ENCODE measurements around the gene CHAC1. TPM values are rescaled to one million over a fixed set of nuclear protein-coding genes. Genes with fewer than 3 reads are reported as not detected.

The CHAC1 gene
- total RNA-seq, 5 donors from 2014 or later (not counting 1 experiment from before 2014, with no cell fraction given) = 0.44 to 7.5 (median 7.2) TPM

- H3K4me3 ChIP-seq (ENCODE audit: control insufficient read depth in 1 of 2, extremely low read depth in 1 of 2, low read length in 1 of 2) = no peak overlapping the region
- no peak for ATAC-seq (replicated peaks in 1 of 4)
- H3K4me1 Mint-ChIP-seq = peaks cover 0 to 11% (median 3%) of the 10 kb centered on the region in 3 donors
- 95% methylated on average over 6 of the region's 8 CpGs for WGBS (ENCODE audit: insufficient coverage)
- H3K9me3 Mint-ChIP-seq = no peaks in the 10 kb centered on the region
- no peaks in the 10 kb centered on the region for H3K9me3 ChIP-seq
- no peaks in the 10 kb centered on the region for H3K36me3 Mint-ChIP-seq
- ChIA-PET POLR2A (no interaction called here), CTCF (no interaction called here)
- no peak overlapping the region for H3K4me3 Mint-ChIP-seq
- H3K27ac Mint-ChIP-seq = no peak overlapping the region
- no peak overlapping the region for H3K27ac ChIP-seq (ENCODE audit: low read length)
- DNase-seq = no peak
- H3K27me3 ChIP-seq (replicated peaks in 1 of 2; ENCODE audit: control insufficient read depth in 2 of 2, extremely low read depth in 1 of 2, insufficient read depth in 2 of 2, low read length in 1 of 2) = no peaks in the 10 kb centered on the region
- no peaks in the 10 kb centered on the region for H3K4me1 ChIP-seq (ENCODE audit: control insufficient read depth in 1 of 2, extremely low read depth in 1 of 2, insufficient read depth in 2 of 2, low read length in 2 of 2)
- no peaks in the 10 kb centered on the region for H3K36me3 ChIP-seq (ENCODE audit: control insufficient read depth in 2 of 2, extremely low read depth in 1 of 2, insufficient read depth in 1 of 2, low read length in 1 of 2)
- H3K27me3 Mint-ChIP-seq = peaks cover 0 to 2% of the 10 kb centered on the region in 2 donors
Measured at GRCh38 chr15:40969363-40969762, 16.1 kb downstream of the CHAC1 start.

- POLR2A ChIA-PET = no interaction called here
- Histone ChIP-seq H3K9me3 (no peaks in the 10 kb centered on the region), H3K27me3 (replicated peaks in 1 of 2; ENCODE audit: control insufficient read depth in 2 of 2, extremely low read depth in 1 of 2, insufficient read depth in 2 of 2, low read length in 1 of 2) (no peaks in the 10 kb centered on the region), H3K27ac (ENCODE audit: low read length) (no peak overlapping the region), H3K4me3 (ENCODE audit: control insufficient read depth in 1 of 2, extremely low read depth in 1 of 2, low read length in 1 of 2) (no peak overlapping the region), H3K4me1 (ENCODE audit: control insufficient read depth in 1 of 2, extremely low read depth in 1 of 2, insufficient read depth in 2 of 2, low read length in 2 of 2) (no peaks in the 10 kb centered on the region), H3K36me3 (ENCODE audit: control insufficient read depth in 2 of 2, extremely low read depth in 1 of 2, insufficient read depth in 1 of 2, low read length in 1 of 2) (peaks cover 10 to 39% of the 10 kb centered on the region in 2 donors)
- Mint-ChIP-seq H3K9me3 (no peaks in the 10 kb centered on the region), H3K27me3 (no peaks in the 10 kb centered on the region), H3K27ac (no peak overlapping the region), H3K36me3 (peaks cover 29% of the 10 kb centered on the region), H3K4me3 (no peak overlapping the region), H3K4me1 (peaks cover 0 to 11% (median 3%) of the 10 kb centered on the region in 3 donors)
- CTCF ChIA-PET = no interaction called here
- DNase-seq (no peak), ATAC-seq (replicated peaks in 1 of 4) (no peak)
- WGBS (ENCODE audit: insufficient coverage) = no CpG with 5 or more reads among the region's 4 CpGs
Measured at GRCh38 chr15:40974879-40975278, 21.6 kb downstream of the CHAC1 start.

GRCh38 chr15:40976819-40977218, 23.5 kb downstream of the CHAC1 start:
- H3K4me1 Mint-ChIP-seq = peaks cover 0 to 11% (median 3%) of the 10 kb centered on the region in 3 donors
- Histone ChIP-seq H3K27me3 (replicated peaks in 1 of 2; ENCODE audit: control insufficient read depth in 2 of 2, extremely low read depth in 1 of 2, insufficient read depth in 2 of 2, low read length in 1 of 2) (no peaks in the 10 kb centered on the region), H3K36me3 (ENCODE audit: control insufficient read depth in 2 of 2, extremely low read depth in 1 of 2, insufficient read depth in 1 of 2, low read length in 1 of 2) (peaks cover 22 to 58% of the 10 kb centered on the region in 2 donors), H3K4me3 (ENCODE audit: control insufficient read depth in 1 of 2, extremely low read depth in 1 of 2, low read length in 1 of 2) (no peak overlapping the region), H3K9me3 (no peaks in the 10 kb centered on the region), H3K27ac (ENCODE audit: low read length) (no peak overlapping the region), H3K4me1 (ENCODE audit: control insufficient read depth in 1 of 2, extremely low read depth in 1 of 2, insufficient read depth in 2 of 2, low read length in 2 of 2) (no peaks in the 10 kb centered on the region)
- peaks cover 48% of the 10 kb centered on the region for H3K36me3 Mint-ChIP-seq
- H3K9me3 Mint-ChIP-seq = no peaks in the 10 kb centered on the region
- ChIA-PET CTCF (no interaction called here), POLR2A (no interaction called here)
- ATAC-seq (replicated peaks in 1 of 4) = no peak
- H3K27ac Mint-ChIP-seq = no peak overlapping the region
- no peak overlapping the region for H3K4me3 Mint-ChIP-seq
- H3K27me3 Mint-ChIP-seq = no peaks in the 10 kb centered on the region
- no peak for DNase-seq
- 97% methylated on average over 4 of the region's 7 CpGs for WGBS (ENCODE audit: insufficient coverage)

- no peak for DNase-seq
- ChIA-PET POLR2A (no interaction called here), CTCF (no interaction called here)
- ATAC-seq (replicated peaks in 1 of 4) = no peak
- no peaks in the 10 kb centered on the region for H3K27me3 Mint-ChIP-seq
- H3K9me3 Mint-ChIP-seq = no peaks in the 10 kb centered on the region
- peaks cover 31 to 71% of the 10 kb centered on the region in 2 donors for H3K36me3 ChIP-seq (ENCODE audit: control insufficient read depth in 2 of 2, extremely low read depth in 1 of 2, insufficient read depth in 1 of 2, low read length in 1 of 2)
- H3K36me3 Mint-ChIP-seq = peaks cover 59% of the 10 kb centered on the region
- 94% methylated on average over 2 of the region's 2 CpGs for WGBS (ENCODE audit: insufficient coverage)
- no peak overlapping the region for H3K4me3 Mint-ChIP-seq
- H3K4me1 Mint-ChIP-seq = no peaks in the 10 kb centered on the region
- no peak overlapping the region for H3K27ac ChIP-seq (ENCODE audit: low read length)
- H3K4me1 ChIP-seq (ENCODE audit: control insufficient read depth in 1 of 2, extremely low read depth in 1 of 2, insufficient read depth in 2 of 2, low read length in 2 of 2) = no peaks in the 10 kb centered on the region
- no peaks in the 10 kb centered on the region for H3K27me3 ChIP-seq (replicated peaks in 1 of 2; ENCODE audit: control insufficient read depth in 2 of 2, extremely low read depth in 1 of 2, insufficient read depth in 2 of 2, low read length in 1 of 2)
- H3K4me3 ChIP-seq (ENCODE audit: control insufficient read depth in 1 of 2, extremely low read depth in 1 of 2, low read length in 1 of 2) = no peak overlapping the region
- H3K27ac Mint-ChIP-seq = no peak overlapping the region
- H3K9me3 ChIP-seq = no peaks in the 10 kb centered on the region
Measured at GRCh38 chr15:40978141-40978540, 24.9 kb downstream of the CHAC1 start.

GRCh38 chr15:40978562-40978961, 25.3 kb downstream of the CHAC1 start:
- CTCF ChIA-PET = no interaction called here
- H3K27me3 ChIP-seq (replicated peaks in 1 of 2; ENCODE audit: control insufficient read depth in 2 of 2, extremely low read depth in 1 of 2, insufficient read depth in 2 of 2, low read length in 1 of 2) = no peaks in the 10 kb centered on the region
- H3K9me3 ChIP-seq = no peaks in the 10 kb centered on the region
- POLR2A ChIA-PET = no interaction called here
- Mint-ChIP-seq H3K9me3 (no peaks in the 10 kb centered on the region), H3K4me1 (no peaks in the 10 kb centered on the region), H3K36me3 (peaks cover 63% of the 10 kb centered on the region), H3K4me3 (no peak overlapping the region), H3K27ac (no peak overlapping the region), H3K27me3 (no peaks in the 10 kb centered on the region)
- 100% methylated on average over 3 of the region's 4 CpGs for whole genome bisulfite sequencing (ENCODE audit: insufficient coverage)
- ATAC-seq (replicated peaks in 1 of 4) = no peak
- DNase-seq = no peak
- no peak overlapping the region for H3K27ac ChIP-seq (ENCODE audit: low read length)
- peaks cover 32 to 76% of the 10 kb centered on the region in 2 donors for H3K36me3 ChIP-seq (ENCODE audit: control insufficient read depth in 2 of 2, extremely low read depth in 1 of 2, insufficient read depth in 1 of 2, low read length in 1 of 2)
- no peak overlapping the region for H3K4me3 ChIP-seq (ENCODE audit: control insufficient read depth in 1 of 2, extremely low read depth in 1 of 2, low read length in 1 of 2)
- H3K4me1 ChIP-seq (ENCODE audit: control insufficient read depth in 1 of 2, extremely low read depth in 1 of 2, insufficient read depth in 2 of 2, low read length in 2 of 2) = no peaks in the 10 kb centered on the region

GRCh38 chr15:40981186-40981585, 27.9 kb downstream of the CHAC1 start:
- 89% methylated on average over 1 of the region's 3 CpGs for WGBS (ENCODE audit: insufficient coverage)
- ChIA-PET CTCF (no interaction called here), POLR2A (no interaction called here)
- peaks cover 73% of the 10 kb centered on the region for H3K36me3 Mint-ChIP-seq
- H3K9me3 Mint-ChIP-seq = no peaks in the 10 kb centered on the region
- Histone ChIP-seq H3K36me3 (ENCODE audit: control insufficient read depth in 2 of 2, extremely low read depth in 1 of 2, insufficient read depth in 1 of 2, low read length in 1 of 2) (peaks cover 40 to 94% of the 10 kb centered on the region in 2 donors), H3K4me3 (ENCODE audit: control insufficient read depth in 1 of 2, extremely low read depth in 1 of 2, low read length in 1 of 2) (no peak overlapping the region), H3K27me3 (replicated peaks in 1 of 2; ENCODE audit: control insufficient read depth in 2 of 2, extremely low read depth in 1 of 2, insufficient read depth in 2 of 2, low read length in 1 of 2) (no peaks in the 10 kb centered on the region), H3K9me3 (no peaks in the 10 kb centered on the region), H3K27ac (ENCODE audit: low read length) (no peak overlapping the region), H3K4me1 (ENCODE audit: control insufficient read depth in 1 of 2, extremely low read depth in 1 of 2, insufficient read depth in 2 of 2, low read length in 2 of 2) (no peaks in the 10 kb centered on the region)
- no peak for DNase-seq
- H3K4me1 Mint-ChIP-seq = no peaks in the 10 kb centered on the region
- no peaks in the 10 kb centered on the region for H3K27me3 Mint-ChIP-seq
- H3K27ac Mint-ChIP-seq = no peak overlapping the region
- no peak for ATAC-seq (replicated peaks in 1 of 4)
- no peak overlapping the region for H3K4me3 Mint-ChIP-seq

- Histone ChIP-seq H3K27ac (ENCODE audit: low read length) (no peak overlapping the region), H3K4me3 (ENCODE audit: control insufficient read depth in 1 of 2, extremely low read depth in 1 of 2, low read length in 1 of 2) (no peak overlapping the region), H3K4me1 (ENCODE audit: control insufficient read depth in 1 of 2, extremely low read depth in 1 of 2, insufficient read depth in 2 of 2, low read length in 2 of 2) (no peaks in the 10 kb centered on the region), H3K36me3 (ENCODE audit: control insufficient read depth in 2 of 2, extremely low read depth in 1 of 2, insufficient read depth in 1 of 2, low read length in 1 of 2) (peaks cover 43 to 98% of the 10 kb centered on the region in 2 donors), H3K9me3 (no peaks in the 10 kb centered on the region), H3K27me3 (replicated peaks in 1 of 2; ENCODE audit: control insufficient read depth in 2 of 2, extremely low read depth in 1 of 2, insufficient read depth in 2 of 2, low read length in 1 of 2) (no peaks in the 10 kb centered on the region)
- DNase-seq = no peak
- ChIA-PET CTCF (no interaction called here), POLR2A (interaction anchor here (0.6 to 0.7 kb wide), 2 partner anchors 27 to 118 kb away, joined by 3 to 7 read pairs; no protein-coding TSS in a partner anchor)
- H3K27me3 Mint-ChIP-seq = no peaks in the 10 kb centered on the region
- WGBS (ENCODE audit: insufficient coverage) = 99% methylated on average over 8 of the region's 13 CpGs
- H3K4me1 Mint-ChIP-seq = no peaks in the 10 kb centered on the region
- ATAC-seq (replicated peaks in 1 of 4) = no peak
- peak overlapping the region in 1 of 2 donors; percentile 44 for H3K27ac Mint-ChIP-seq
- H3K9me3 Mint-ChIP-seq = no peaks in the 10 kb centered on the region
- H3K4me3 Mint-ChIP-seq = no peak overlapping the region
- peaks cover 73% of the 10 kb centered on the region for H3K36me3 Mint-ChIP-seq
Measured at GRCh38 chr15:40982855-40983254, 29.6 kb downstream of the CHAC1 start.

Data from T-cell (primary cell).